Measurements from ENCODE around the gene C6. TPM values are rescaled to one million over a fixed set of nuclear protein-coding genes. Genes with fewer than 3 reads are reported as not detected.

C6 gene
- not detected for polyA plus RNA-seq (2013, experiment 1 of 2)
- not detected for polyA plus RNA-seq (2013, experiment 2 of 2)

DNA sequence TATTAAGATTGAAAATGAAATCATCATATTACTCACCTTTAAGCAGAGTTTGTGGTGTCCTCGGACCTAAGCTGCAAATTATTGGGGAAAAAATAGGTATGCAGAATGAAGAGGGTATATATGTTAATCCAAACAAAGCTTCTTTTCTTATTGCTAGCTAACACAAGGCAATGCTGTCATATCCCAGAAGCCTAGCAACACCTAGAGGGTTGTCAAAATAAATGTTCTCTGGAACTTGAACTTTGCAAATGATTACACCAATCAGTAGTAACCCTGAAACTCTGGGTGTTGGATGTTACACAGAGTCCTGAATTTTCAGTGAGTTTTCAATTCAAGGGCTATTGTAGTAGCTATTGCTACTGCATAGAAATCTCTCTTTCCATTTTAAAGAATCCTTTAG lies at the start of gene C6:
Gene C6, minus strand, starts transcription at position 193 of the 400 bp plus-strand sequence. CDS start 10,302 bp downstream, outside the sequence.
- WGBS, 2 experiments (ENCODE audit: insufficient coverage in 2 of 2) = no CpG with 5 or more reads among the region's 1 CpG
- Histone ChIP-seq H3K4me3 (ENCODE audit: extremely low read depth, insufficient read depth, low read length, poor library complexity, severe bottlenecking) (no peak within 1 kb of the TSS), H3K36me3 (ENCODE audit: control insufficient read depth, insufficient read depth, low read length) (no peaks in the 10 kb centered on the region), H3K9me3 (ENCODE audit: control insufficient read depth, low read length) (no peaks in the 10 kb centered on the region), H3K27ac (ENCODE audit: low read depth, low read length, severe bottlenecking) (no peak within 1 kb of the TSS), H3K4me1 (ENCODE audit: control insufficient read depth, insufficient read depth, low read length, poor library complexity, severe bottlenecking) (no peaks in the 10 kb centered on the region)

GRCh38 chr5:41256400-41256799 lies 43.1 kb upstream of the C6 start:
- WGBS, 2 experiments (ENCODE audit: insufficient coverage in 2 of 2) = 94 to 100% methylated on average over 2 of the region's 4 CpGs
- no peaks in the 10 kb centered on the region for H3K9me3 ChIP-seq (ENCODE audit: control insufficient read depth, low read length)

DNA sequence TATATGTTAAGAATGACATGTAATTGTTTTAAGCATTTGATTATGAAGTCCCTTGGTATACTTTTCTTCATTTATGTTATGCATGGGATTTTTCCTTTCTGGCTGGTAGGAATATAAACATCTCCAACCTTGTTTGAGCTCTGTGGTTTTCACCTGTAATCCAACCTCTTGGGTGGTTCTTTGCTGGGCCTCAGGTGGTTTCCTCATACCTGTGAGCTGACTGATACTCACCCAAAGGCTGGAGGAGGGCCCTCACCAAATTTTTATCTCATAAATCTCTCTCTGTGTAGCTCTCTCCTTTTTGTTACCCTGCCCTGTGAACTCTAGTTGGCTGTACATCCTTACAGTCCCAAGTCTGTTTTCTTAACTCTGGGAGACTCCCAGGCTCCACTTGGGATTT lies 39.8 kb upstream of the C6 start:
- H3K27ac ChIP-seq (ENCODE audit: low read depth, low read length, severe bottlenecking) = no peak overlapping the region
- H3K4me1 ChIP-seq (ENCODE audit: control insufficient read depth, insufficient read depth, low read length, poor library complexity, severe bottlenecking) = no peaks in the 10 kb centered on the region
- no peak overlapping the region for H3K4me3 ChIP-seq (ENCODE audit: extremely low read depth, insufficient read depth, low read length, poor library complexity, severe bottlenecking)
- no peaks in the 10 kb centered on the region for H3K9me3 ChIP-seq (ENCODE audit: control insufficient read depth, low read length)
- no peaks in the 10 kb centered on the region for H3K36me3 ChIP-seq (ENCODE audit: control insufficient read depth, insufficient read depth, low read length)

More at GRCh38 chr5:41256400-41256799, 43.1 kb upstream of the C6 start:
- no peak overlapping the region for H3K4me3 ChIP-seq (ENCODE audit: extremely low read depth, insufficient read depth, low read length, poor library complexity, severe bottlenecking)
- H3K27ac ChIP-seq (ENCODE audit: low read depth, low read length, severe bottlenecking) = no peak overlapping the region
- H3K4me1 ChIP-seq (ENCODE audit: control insufficient read depth, insufficient read depth, low read length, poor library complexity, severe bottlenecking) = no peaks in the 10 kb centered on the region
- no peaks in the 10 kb centered on the region for H3K36me3 ChIP-seq (ENCODE audit: control insufficient read depth, insufficient read depth, low read length)

DNA sequence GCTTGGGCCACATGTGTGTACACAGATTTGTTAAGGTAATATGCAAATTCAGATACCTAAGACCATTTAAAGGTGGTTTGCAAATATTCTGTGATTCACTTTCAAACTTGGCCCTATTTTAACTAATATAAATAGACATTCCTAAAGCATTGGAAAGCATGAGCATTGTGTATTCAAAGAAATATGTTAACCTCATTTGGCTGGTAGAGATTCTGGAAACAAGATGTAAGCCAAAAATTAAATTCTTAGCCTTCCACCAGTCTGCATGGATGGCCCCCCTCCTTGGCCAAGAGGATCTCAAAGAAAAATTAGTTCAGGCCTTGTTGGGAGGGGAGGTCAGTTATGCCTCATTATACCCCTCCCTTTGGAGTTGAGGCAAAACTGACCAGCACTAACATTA lies 38.7 kb upstream of the C6 start:
- Histone ChIP-seq H3K4me3 (ENCODE audit: extremely low read depth, insufficient read depth, low read length, poor library complexity, severe bottlenecking) (no peak overlapping the region), H3K27ac (ENCODE audit: low read depth, low read length, severe bottlenecking) (no peak overlapping the region), H3K36me3 (ENCODE audit: control insufficient read depth, insufficient read depth, low read length) (no peaks in the 10 kb centered on the region), H3K4me1 (ENCODE audit: control insufficient read depth, insufficient read depth, low read length, poor library complexity, severe bottlenecking) (no peaks in the 10 kb centered on the region), H3K9me3 (ENCODE audit: control insufficient read depth, low read length) (no peaks in the 10 kb centered on the region)

DNA sequence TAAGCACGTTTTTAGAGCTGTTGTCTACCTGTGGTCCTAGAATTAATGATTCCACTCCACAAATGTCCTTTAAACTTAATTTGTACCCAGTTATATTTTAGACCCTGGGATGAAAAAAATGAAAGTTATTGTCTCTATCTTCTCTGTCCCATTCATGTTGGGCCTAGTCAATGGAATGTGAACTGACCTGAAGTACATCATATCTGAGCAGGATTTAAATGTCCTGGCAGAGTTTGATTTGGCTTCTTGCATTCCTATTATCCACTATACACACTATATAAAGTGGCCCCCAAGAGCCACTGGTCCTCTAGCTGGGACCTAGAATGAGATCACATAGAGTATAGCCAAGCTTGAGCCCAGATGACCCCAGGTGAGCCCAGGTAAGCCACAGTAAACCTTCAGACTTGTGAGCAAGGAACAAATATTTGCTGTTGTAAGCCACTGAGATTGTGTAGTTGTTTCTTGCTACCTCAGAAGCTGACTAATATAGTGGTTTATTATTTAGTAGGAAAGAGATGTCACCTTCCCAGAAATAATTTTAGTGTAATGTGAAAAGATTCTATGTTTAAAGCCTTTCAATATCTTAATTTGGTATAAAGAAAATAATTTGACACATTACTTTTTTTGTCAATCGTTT lies 37.1 kb upstream of the C6 start:
- Histone ChIP-seq H3K4me1 (ENCODE audit: control insufficient read depth, insufficient read depth, low read length, poor library complexity, severe bottlenecking) (no peaks in the 10 kb centered on the region), H3K27ac (ENCODE audit: low read depth, low read length, severe bottlenecking) (no peak overlapping the region), H3K9me3 (ENCODE audit: control insufficient read depth, low read length) (no peaks in the 10 kb centered on the region), H3K4me3 (ENCODE audit: extremely low read depth, insufficient read depth, low read length, poor library complexity, severe bottlenecking) (no peak overlapping the region), H3K36me3 (ENCODE audit: control insufficient read depth, insufficient read depth, low read length) (no peaks in the 10 kb centered on the region)
- no CpG with 5 or more reads among the region's 2 CpGs for WGBS, 2 experiments (ENCODE audit: insufficient coverage in 2 of 2)

DNA sequence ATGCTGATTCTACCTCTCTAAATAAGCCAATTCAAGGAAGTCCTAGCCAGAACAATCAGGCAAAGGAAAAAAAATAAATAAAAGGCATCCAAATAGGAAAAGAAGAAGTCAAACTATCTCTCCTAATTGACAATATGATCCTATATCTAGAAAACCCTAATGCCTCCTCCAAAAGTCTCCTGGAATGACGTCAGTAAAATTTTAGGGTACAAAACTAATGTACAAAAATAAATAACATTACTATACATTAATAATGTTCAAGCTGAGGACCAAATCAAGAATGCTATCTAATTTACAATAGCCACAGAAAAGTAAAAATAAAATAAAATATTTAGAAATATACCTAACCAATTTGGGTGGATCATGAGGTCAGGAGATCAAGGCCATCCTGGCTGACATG lies 33.8 kb upstream of the C6 start:
- Histone ChIP-seq H3K4me3 (ENCODE audit: extremely low read depth, insufficient read depth, low read length, poor library complexity, severe bottlenecking) (no peak overlapping the region), H3K36me3 (ENCODE audit: control insufficient read depth, insufficient read depth, low read length) (no peaks in the 10 kb centered on the region), H3K4me1 (ENCODE audit: control insufficient read depth, insufficient read depth, low read length, poor library complexity, severe bottlenecking) (no peaks in the 10 kb centered on the region), H3K9me3 (ENCODE audit: control insufficient read depth, low read length) (no peaks in the 10 kb centered on the region), H3K27ac (ENCODE audit: low read depth, low read length, severe bottlenecking) (no peak overlapping the region)
- no CpG with 5 or more reads among the region's 1 CpG for WGBS, 2 experiments (ENCODE audit: insufficient coverage in 2 of 2)

DNA sequence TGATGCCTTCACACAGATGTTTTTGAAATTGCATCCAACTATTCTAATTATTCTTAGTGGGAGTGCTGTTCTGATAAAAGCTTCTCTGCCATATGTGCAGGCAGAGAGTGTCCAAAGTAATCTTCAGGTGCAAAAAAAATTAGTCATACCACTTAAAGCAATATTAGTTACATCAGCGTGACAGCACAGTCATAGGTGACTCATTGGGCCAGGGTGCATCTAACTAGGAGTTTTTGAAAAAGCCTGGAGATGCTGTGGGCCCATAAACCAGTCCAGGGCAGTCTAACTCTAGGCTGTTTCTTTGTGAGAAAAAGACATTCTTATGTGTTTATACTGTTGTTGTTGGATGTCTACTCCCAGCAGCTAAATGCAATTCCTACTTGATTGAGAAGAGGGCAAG lies 33.0 kb upstream of the C6 start:
- Histone ChIP-seq H3K4me1 (ENCODE audit: control insufficient read depth, insufficient read depth, low read length, poor library complexity, severe bottlenecking) (no peaks in the 10 kb centered on the region), H3K4me3 (ENCODE audit: extremely low read depth, insufficient read depth, low read length, poor library complexity, severe bottlenecking) (no peak overlapping the region), H3K36me3 (ENCODE audit: control insufficient read depth, insufficient read depth, low read length) (no peaks in the 10 kb centered on the region), H3K27ac (ENCODE audit: low read depth, low read length, severe bottlenecking) (no peak overlapping the region), H3K9me3 (ENCODE audit: control insufficient read depth, low read length) (no peaks in the 10 kb centered on the region)
- 80 to 86% methylated on average over 1 of the region's 1 CpG for WGBS, 2 experiments (ENCODE audit: insufficient coverage in 2 of 2)

DNA sequence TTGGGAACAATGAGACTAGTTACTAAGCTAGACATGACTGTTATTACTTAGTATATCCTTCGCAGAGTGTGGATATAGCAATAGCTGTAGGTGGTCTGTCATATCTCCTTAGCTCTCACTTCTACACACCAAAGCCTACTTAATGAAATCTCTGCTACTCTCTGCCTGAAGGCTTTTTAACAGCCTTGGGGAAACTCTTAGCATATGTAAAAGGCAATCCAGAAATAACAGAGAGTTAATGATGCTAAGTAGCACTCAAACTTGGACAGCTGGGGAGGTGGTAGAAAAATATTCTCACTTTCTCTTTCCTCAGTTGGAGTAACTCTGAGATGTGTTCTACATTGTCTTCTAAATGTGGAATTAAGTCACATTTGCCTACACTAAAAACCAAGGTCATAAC lies 30.2 kb upstream of the C6 start:
- H3K4me1 ChIP-seq (ENCODE audit: control insufficient read depth, insufficient read depth, low read length, poor library complexity, severe bottlenecking) = no peaks in the 10 kb centered on the region
- no peak overlapping the region for H3K27ac ChIP-seq (ENCODE audit: low read depth, low read length, severe bottlenecking)
- H3K4me3 ChIP-seq (ENCODE audit: extremely low read depth, insufficient read depth, low read length, poor library complexity, severe bottlenecking) = no peak overlapping the region
- no peaks in the 10 kb centered on the region for H3K36me3 ChIP-seq (ENCODE audit: control insufficient read depth, insufficient read depth, low read length)
- no peaks in the 10 kb centered on the region for H3K9me3 ChIP-seq (ENCODE audit: control insufficient read depth, low read length)
- no CpG with 5 or more reads among the region's 1 CpG for WGBS, 2 experiments (ENCODE audit: insufficient coverage in 2 of 2)

GRCh38 chr5:41240985-41241384 lies 27.7 kb upstream of the C6 start:
- H3K4me1 ChIP-seq (ENCODE audit: control insufficient read depth, insufficient read depth, low read length, poor library complexity, severe bottlenecking) = no peaks in the 10 kb centered on the region
- no peaks in the 10 kb centered on the region for H3K9me3 ChIP-seq (ENCODE audit: control insufficient read depth, low read length)
- no peak overlapping the region for H3K27ac ChIP-seq (ENCODE audit: low read depth, low read length, severe bottlenecking)
- H3K36me3 ChIP-seq (ENCODE audit: control insufficient read depth, insufficient read depth, low read length) = no peaks in the 10 kb centered on the region
- 84 to 88% methylated on average over 1 to 2 of the region's 3 CpGs for WGBS, 2 experiments (ENCODE audit: insufficient coverage in 2 of 2)
- no peak overlapping the region for H3K4me3 ChIP-seq (ENCODE audit: extremely low read depth, insufficient read depth, low read length, poor library complexity, severe bottlenecking)

- no peak overlapping the region for H3K4me3 ChIP-seq (ENCODE audit: extremely low read depth, insufficient read depth, low read length, poor library complexity, severe bottlenecking)
- no peaks in the 10 kb centered on the region for H3K4me1 ChIP-seq (ENCODE audit: control insufficient read depth, insufficient read depth, low read length, poor library complexity, severe bottlenecking)
- H3K36me3 ChIP-seq (ENCODE audit: control insufficient read depth, insufficient read depth, low read length) = no peaks in the 10 kb centered on the region
- H3K27ac ChIP-seq (ENCODE audit: low read depth, low read length, severe bottlenecking) = no peak overlapping the region
- WGBS, 2 experiments (ENCODE audit: insufficient coverage in 2 of 2) = 71 to 93% methylated on average over 1 to 3 of the region's 3 CpGs
- no peaks in the 10 kb centered on the region for H3K9me3 ChIP-seq (ENCODE audit: control insufficient read depth, low read length)
Observed at GRCh38 chr5:41240390-41240789, 27.1 kb upstream of the C6 start.

- no peaks in the 10 kb centered on the region for H3K4me1 ChIP-seq (ENCODE audit: control insufficient read depth, insufficient read depth, low read length, poor library complexity, severe bottlenecking)
- H3K9me3 ChIP-seq (ENCODE audit: control insufficient read depth, low read length) = peaks cover 6% of the 10 kb centered on the region
- H3K4me3 ChIP-seq (ENCODE audit: extremely low read depth, insufficient read depth, low read length, poor library complexity, severe bottlenecking) = no peak overlapping the region
- no peak overlapping the region for H3K27ac ChIP-seq (ENCODE audit: low read depth, low read length, severe bottlenecking)
- H3K36me3 ChIP-seq (ENCODE audit: control insufficient read depth, insufficient read depth, low read length) = no peaks in the 10 kb centered on the region
Observed at GRCh38 chr5:41234475-41234874, 21.1 kb upstream of the C6 start.
